GM21390 (cell line): ENCODE data around the gene RHEX.
A peak's percentile ranks its signal among the peaks of the same experiment; 100 is the strongest.
"Not testable (repeated sequence)": the region's sequence is repeated elsewhere in the genome, so short reads cannot be mapped to it uniquely, and the experiment has no call there.

ENCODE experiments used
- ATAC-seq: cut with Tn5 transposase; IDR thresholded peaks from one replicate; pipeline ENCODE4 v1.9.1; 2021; ENCODE audit not compliant: unreplicated experiment

RHEX gene

GRCh38 chr1:206030191-206030590 is 22.8 kb upstream of the RHEX start:
- ATAC-seq = no peak

- ATAC-seq = peak; percentile 72
These were observed 22.3 kb upstream of the RHEX start for GRCh38 chr1:206030714-206031113.

GRCh38 chr1:206032380-206033140 is 20.4 kb upstream of the RHEX start:
- no peak for ATAC-seq

GRCh38 chr1:206035027-206035426 is 17.9 kb upstream of the RHEX start:
- no peak for ATAC-seq

- ATAC-seq = no peak
These were observed 16.1 kb upstream of the RHEX start for GRCh38 chr1:206036663-206037455.

GRCh38 chr1:206037581-206037980 is 15.4 kb upstream of the RHEX start:
- no peak for ATAC-seq

GRCh38 chr1:206039046-206039973 is 13.7 kb upstream of the RHEX start:
- ATAC-seq = no peak

- no peak for ATAC-seq
These were observed 12.6 kb upstream of the RHEX start for GRCh38 chr1:206040328-206040727.

GRCh38 chr1:206041640-206042039 is 11.3 kb upstream of the RHEX start:
- ATAC-seq = no peak

- no peak for ATAC-seq
These were observed 5.7 kb upstream of the RHEX start for GRCh38 chr1:206047271-206047670.

GRCh38 chr1:206048582-206048981 is 4.4 kb upstream of the RHEX start:
- ATAC-seq = no peak

GRCh38 chr1:206049293-206049692 is 3.7 kb upstream of the RHEX start:
- ATAC-seq = peak; percentile 38

- no peak for ATAC-seq
These were observed 2.9 kb upstream of the RHEX start for GRCh38 chr1:206049919-206050600.

- ATAC-seq = peak; percentile 77
These were observed 2.2 kb upstream of the RHEX start for GRCh38 chr1:206050655-206051235.

- not testable (repeated sequence) for ATAC-seq
These were observed 625 bp upstream of the RHEX start for GRCh38 chr1:206052231-206052865.

- ATAC-seq = not testable (repeated sequence)
These were observed 643 bp downstream of the RHEX start for GRCh38 chr1:206053616-206054015.

GRCh38 chr1:206055069-206055625 is 2.2 kb downstream of the RHEX start:
- not testable (repeated sequence) for ATAC-seq

GRCh38 chr1:206055639-206056323 is 2.8 kb downstream of the RHEX start:
- not testable (repeated sequence) for ATAC-seq
